H4 (cell line): ENCODE data around the gene NPAS3. TPM values are rescaled to one million over a fixed set of nuclear protein-coding genes. Genes with fewer than 3 reads are reported as not detected.

Source experiments
- DNase-seq: peaks from one replicate; pipeline ENCODE4 v3.0.0-alpha.2; 2015; ENCODE audit warnings: low spot score
- total RNA-seq: library from RNA; depleted of rRNA; stranded (reverse); fragments of >200 nt; shearing (Covaris generic); gene quantifications from 2 replicates; pipeline ENCODE4 v1.2.3, GENCODE V29; 2014

Gene NPAS3
- total RNA-seq, 1 experiment from 2014 or later, result 2.6 TPM

GRCh38 chr14:33580841-33581240 is 642.2 kb downstream of the NPAS3 start:
- no peak for DNase-seq

GRCh38 chr14:33584697-33585096 is 646.0 kb downstream of the NPAS3 start:
- DNase-seq, result no peak

GRCh38 chr14:33586806-33587205 is 648.1 kb downstream of the NPAS3 start:
- DNase-seq, result no peak

GRCh38 chr14:33587791-33588190 is 649.1 kb downstream of the NPAS3 start:
- no peak for DNase-seq

GRCh38 chr14:33588771-33589170 is 650.1 kb downstream of the NPAS3 start:
- no peak for DNase-seq

GRCh38 chr14:33589334-33589733 is 650.7 kb downstream of the NPAS3 start:
- peak; percentile 29 for DNase-seq

- DNase-seq, result no peak
Observed at GRCh38 chr14:33590891-33591630, 652.4 kb downstream of the NPAS3 start.

- DNase-seq, result no peak
Observed at GRCh38 chr14:33592297-33592696, 653.6 kb downstream of the NPAS3 start.

- no peak for DNase-seq
Observed at GRCh38 chr14:33596211-33597080, 657.8 kb downstream of the NPAS3 start.

- DNase-seq, result no peak
Observed at GRCh38 chr14:33598582-33598981, 659.9 kb downstream of the NPAS3 start.

GRCh38 chr14:33602396-33602795 is 663.7 kb downstream of the NPAS3 start:
- DNase-seq, result peak; percentile 61

- DNase-seq, result no peak
Observed at GRCh38 chr14:33606591-33606990, 667.9 kb downstream of the NPAS3 start.

GRCh38 chr14:33609582-33609981 is 670.9 kb downstream of the NPAS3 start:
- no peak for DNase-seq

GRCh38 chr14:33610121-33610520 is 671.4 kb downstream of the NPAS3 start:
- DNase-seq, result no peak

- DNase-seq, result no peak
Observed at GRCh38 chr14:33611405-33612196, 672.9 kb downstream of the NPAS3 start.

GRCh38 chr14:33612197-33612505 is 673.5 kb downstream of the NPAS3 start:
- no peak for DNase-seq

- DNase-seq, result peak; percentile 49
Observed at GRCh38 chr14:33617154-33617553, 678.5 kb downstream of the NPAS3 start.

GRCh38 chr14:33618361-33619105 is 679.9 kb downstream of the NPAS3 start:
- no peak for DNase-seq

GRCh38 chr14:33622496-33622895 is 683.8 kb downstream of the NPAS3 start:
- DNase-seq, result no peak

- DNase-seq, result no peak
Observed at GRCh38 chr14:33629792-33630191, 691.1 kb downstream of the NPAS3 start.

GRCh38 chr14:33631021-33631420 is 692.3 kb downstream of the NPAS3 start:
- no peak for DNase-seq

- no peak for DNase-seq
Observed at GRCh38 chr14:33631441-33631840, 692.8 kb downstream of the NPAS3 start.
